Inflammatory macrophage treated with lipopolysaccharide for 1 hour (primary cell): ENCODE measurements around the gene NKAIN2.
"Not testable (repeated sequence)": the region's sequence is repeated elsewhere in the genome, so short reads cannot be mapped to it uniquely, and the experiment has no call there.

Experiments
- DNase-seq, 2 donors: peaks; one replicate each; pipeline ENCODE4 v3.0.0-alpha.2; 2020 to 2022

The NKAIN2 gene

GRCh38 chr6:124123617-124124209 is 320.0 kb downstream of the NKAIN2 start:
- DNase-seq: no peak

GRCh38 chr6:124131259-124131658 is 327.6 kb downstream of the NKAIN2 start:
- DNase-seq: no peak

GRCh38 chr6:124131779-124132178 is 328.1 kb downstream of the NKAIN2 start:
- DNase-seq: no peak

- DNase-seq: no peak
Observed at GRCh38 chr6:124132256-124132655, 328.6 kb downstream of the NKAIN2 start.

- no peak for DNase-seq
Observed at GRCh38 chr6:124142852-124143251, 339.2 kb downstream of the NKAIN2 start.

GRCh38 chr6:124143435-124143834 is 339.8 kb downstream of the NKAIN2 start:
- DNase-seq: no peak

GRCh38 chr6:124147621-124148020 is 344.0 kb downstream of the NKAIN2 start:
- DNase-seq: no peak

GRCh38 chr6:124148236-124148957 is 344.7 kb downstream of the NKAIN2 start:
- DNase-seq: no peak

GRCh38 chr6:124149646-124150045 is 346.0 kb downstream of the NKAIN2 start:
- DNase-seq: no peak

- DNase-seq: no peak
Observed at GRCh38 chr6:124158024-124158423, 354.4 kb downstream of the NKAIN2 start.

GRCh38 chr6:124163676-124164075 is 360.0 kb downstream of the NKAIN2 start:
- DNase-seq: no peak

GRCh38 chr6:124164343-124164742 is 360.7 kb downstream of the NKAIN2 start:
- no peak for DNase-seq

GRCh38 chr6:124167249-124167648 is 363.6 kb downstream of the NKAIN2 start:
- not testable (repeated sequence) for DNase-seq

GRCh38 chr6:124190256-124190655 is 386.6 kb downstream of the NKAIN2 start:
- DNase-seq: no peak

GRCh38 chr6:124193132-124193531 is 389.5 kb downstream of the NKAIN2 start:
- no peak for DNase-seq

- DNase-seq: no peak
Observed at GRCh38 chr6:124197148-124197547, 393.5 kb downstream of the NKAIN2 start.

- no peak for DNase-seq
Observed at GRCh38 chr6:124199286-124199685, 395.6 kb downstream of the NKAIN2 start.

- DNase-seq: no peak
Observed at GRCh38 chr6:124200661-124201060, 397.0 kb downstream of the NKAIN2 start.

GRCh38 chr6:124203101-124203811 is 399.6 kb downstream of the NKAIN2 start:
- DNase-seq: no peak

GRCh38 chr6:124203812-124204167 is 400.1 kb downstream of the NKAIN2 start:
- DNase-seq: no peak

- DNase-seq: no peak
Observed at GRCh38 chr6:124205921-124206320, 402.3 kb downstream of the NKAIN2 start.

GRCh38 chr6:124223611-124224345 is 420.1 kb downstream of the NKAIN2 start:
- DNase-seq: no peak

- no peak for DNase-seq
Observed at GRCh38 chr6:124226396-124226795, 422.7 kb downstream of the NKAIN2 start.
